Heart left ventricle (tissue), 16 donors: ENCODE results near the gene NDUFAF7. TPM values are rescaled to one million over a fixed set of nuclear protein-coding genes. Genes with fewer than 3 reads are reported as not detected.
"Not testable (repeated sequence)": the region's sequence is repeated elsewhere in the genome, so short reads cannot be mapped to it uniquely, and the experiment has no call there.

Experiments used
- ATAC-seq, 4 donors: fragments of 200-7000 bp; cut with Tn5 transposase; one replicate each; pipeline ENCODE4 v1.9.1; 2020 to 2022; ENCODE audit warnings: moderate library complexity in 4 of 4, mild to moderate bottlenecking in 3 of 4, moderate number of reproducible peaks in 1 of 4
- DNase-seq, 5 donors: peaks; one replicate each; pipeline ENCODE4 v3.0.0-alpha.2; 2020
- H3K27ac ChIP-seq, 12 donors: fragments of 200-600 bp; sonication (generic) in 4 of 12; one replicate each; pipeline versions ENCODE4 v1.5.0 to v1.8.0; 2016 to 2022; ENCODE audit warnings: mild to moderate bottlenecking in 2 of 12
- H3K27me3 ChIP-seq, 9 donors: fragments of 200-600 bp; sonication (generic) in 2 of 9; one replicate each; pipeline versions ENCODE4 v1.5.1 to v1.8.0; 2016 to 2022; ENCODE audit warnings: mild to moderate bottlenecking in 3 of 9
- H3K36me3 ChIP-seq, 9 donors: fragments of 200-600 bp; sonication (generic) in 2 of 9; one replicate each; pipeline versions ENCODE4 v1.5.0 to v1.8.0; 2018 to 2022; ENCODE audit warnings: mild to moderate bottlenecking in 2 of 9
- H3K4me1 ChIP-seq, 12 donors: fragments of 200-600 bp; sonication (generic) in 4 of 12; one replicate each; pipeline versions ENCODE4 v1.5.0 to v1.8.0; 2016 to 2022; ENCODE audit warnings: mild to moderate bottlenecking in 3 of 12
- H3K4me3 ChIP-seq, 12 donors: fragments of 200-600 bp; sonication (generic) in 4 of 12; one replicate each; pipeline versions ENCODE4 v1.5.0 to v1.8.0; 2017 to 2022; ENCODE audit warnings: mild to moderate bottlenecking in 9 of 12, moderate library complexity in 4 of 12
- H3K9me3 ChIP-seq, 12 donors: fragments of 200-600 bp; sonication (generic) in 4 of 12; one replicate each; pipeline versions ENCODE4 v1.5.0 to v1.8.0; 2016 to 2022; ENCODE audit warnings: mild to moderate bottlenecking in 1 of 12
- POLR2A ChIP-seq, 2 donors: fragments of 450-650 bp; IDR thresholded peaks; one replicate each; pipeline ENCODE4 v1.6.1; 2017; ENCODE audit warnings: antibody characterized with exemption in 2 of 2, mild to moderate bottlenecking in 2 of 2, moderate library complexity in 2 of 2
- WGBS, 4 donors: extraction: QIAGEN DNeasy Blood & Tissue Kit in 2 of 4; methylation state at CpG; one replicate each; pipeline versions ENCODE4 v1.1.5 to v1.1.7; 2013 to 2018; 5-methylcytosine and 5-hydroxymethylcytosine counted together
- intact Hi-C, 10 donors: fragments of 100-400 bp; cut with DNase I; formaldehyde crosslinking; loops; one replicate each; pipeline versions ENCODE4 v1.11.1 to v1.14.2; 2022
- polyA plus RNA-seq, 2 donors: library from polyadenylated mRNA; stranded (reverse); fragments of 200-250 nt; gene quantifications; one replicate each; pipeline ENCODE4 v1.2.3, GENCODE V29; 2013
- total RNA-seq, 9 donors: library from RNA; depleted of rRNA in 2 of 9; stranded (reverse); fragments of >200 nt in 2 of 9; fragmentation: NEBNext Ultra II Directional in 3 of 9; extraction: Animal tissue kit (Norgen Biotek cat#: 25700) in 3 of 9; gene quantifications; one replicate each; pipeline versions ENCODE4 v1.1.0 to v1.2.4, GENCODE V29; 2016 to 2023
- TF ChIP-seq, protein P1 (sequence below), 12 donors: fragments of 200-600 bp; sonication (generic) in 4 of 12; IDR thresholded peaks; one replicate each; pipeline versions ENCODE4 v1.5.0 to v1.8.0; 2018 to 2022; ENCODE audit warnings: antibody characterized with exemption in 12 of 12, mild to moderate bottlenecking in 5 of 12
- donor health status: ischemic (EF 13 %, LVEDD 7.1; RV severe dilation, severe dysfunction).
- donor health status: healthy with polysubstance abuse.
- donor health status: DM: no; HTN: yes; CAD: no.
- donor health status: DM: no; HTN: no; CAD: no.
- donor health status: ischemic (EF 25% LVEDD 6.9; RV normal size, moderate dysfunction).
- donor health status: ischemic (EF 25% LVEDD 5.7; RV mildly dilated, moderate dysfunction).
- donor health status: healthy.
- donor health status: DM: yes; HTN: yes; CAD: no.
- donor health status: ischemic (EF 35%, LVEDD 5.7; RV mildly dilated, moderate dysfunction).
- donor health status: nonischemic (EF 11% LVEDD 7.7; RV severe dilation, severe dysfunction).
- donor health status: DM: yes; HTN: yes; CAD: no.
- donor health status: PGD.
- donor health status: ischemic (EF 29% LVEDD 5.4; RV normal size, mild dysfunction).
- donor health status: nonischemic (EF 23%, LVEDD 6.1; RV moderate dilation, normal function).

NDUFAF7 gene
- total and polyA plus RNA-seq, 11 donors, result 15.8 to 33.0 (median 22.1) TPM

DNA sequence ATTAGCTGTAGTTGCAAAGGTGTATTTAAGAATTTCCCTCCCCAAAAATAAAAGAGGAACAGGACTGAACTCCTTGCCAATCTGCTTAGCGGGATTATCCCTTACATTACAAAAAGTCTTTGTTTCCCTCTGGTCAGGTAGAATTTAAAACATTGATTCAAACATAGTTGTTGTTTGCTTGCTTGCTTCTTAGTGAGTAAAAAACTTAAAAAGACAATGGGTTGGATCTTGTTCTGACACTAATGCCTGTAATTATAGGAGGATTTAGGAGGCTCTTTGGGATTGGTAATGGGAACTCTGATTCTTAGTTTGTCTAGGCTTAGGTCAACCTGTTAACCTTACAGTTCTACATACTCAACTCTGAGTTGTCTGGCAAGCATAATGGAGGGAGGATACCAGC lies 38.9 kb upstream of the NDUFAF7 start:
- intact Hi-C loops, result no loop called here
- H3K36me3 ChIP-seq, result no peaks in the 10 kb centered on the region
- no peak for TF ChIP-seq POLR2A (IDR thresholded peaks at IDR 0.05)
- TF ChIP-seq, protein P1, sequence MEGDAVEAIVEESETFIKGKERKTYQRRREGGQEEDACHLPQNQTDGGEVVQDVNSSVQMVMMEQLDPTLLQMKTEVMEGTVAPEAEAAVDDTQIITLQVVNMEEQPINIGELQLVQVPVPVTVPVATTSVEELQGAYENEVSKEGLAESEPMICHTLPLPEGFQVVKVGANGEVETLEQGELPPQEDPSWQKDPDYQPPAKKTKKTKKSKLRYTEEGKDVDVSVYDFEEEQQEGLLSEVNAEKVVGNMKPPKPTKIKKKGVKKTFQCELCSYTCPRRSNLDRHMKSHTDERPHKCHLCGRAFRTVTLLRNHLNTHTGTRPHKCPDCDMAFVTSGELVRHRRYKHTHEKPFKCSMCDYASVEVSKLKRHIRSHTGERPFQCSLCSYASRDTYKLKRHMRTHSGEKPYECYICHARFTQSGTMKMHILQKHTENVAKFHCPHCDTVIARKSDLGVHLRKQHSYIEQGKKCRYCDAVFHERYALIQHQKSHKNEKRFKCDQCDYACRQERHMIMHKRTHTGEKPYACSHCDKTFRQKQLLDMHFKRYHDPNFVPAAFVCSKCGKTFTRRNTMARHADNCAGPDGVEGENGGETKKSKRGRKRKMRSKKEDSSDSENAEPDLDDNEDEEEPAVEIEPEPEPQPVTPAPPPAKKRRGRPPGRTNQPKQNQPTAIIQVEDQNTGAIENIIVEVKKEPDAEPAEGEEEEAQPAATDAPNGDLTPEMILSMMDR (IDR thresholded peaks at IDR 0.05), result no peak
- no peak overlapping the region for H3K4me3 ChIP-seq
- H3K27me3 ChIP-seq, result no peaks in the 10 kb centered on the region
- peaks cover 0 to 13% (median 7%) of the 10 kb centered on the region in 12 donors for H3K4me1 ChIP-seq
- DNase-seq, result no peak
- WGBS, 4 donors, result 90 to 96% (median 93%) methylated on average over 1 of the region's 1 CpG
- ATAC-seq, result no peak
- H3K9me3 ChIP-seq, result no peaks in the 10 kb centered on the region
- H3K27ac ChIP-seq, result no peak overlapping the region

DNA sequence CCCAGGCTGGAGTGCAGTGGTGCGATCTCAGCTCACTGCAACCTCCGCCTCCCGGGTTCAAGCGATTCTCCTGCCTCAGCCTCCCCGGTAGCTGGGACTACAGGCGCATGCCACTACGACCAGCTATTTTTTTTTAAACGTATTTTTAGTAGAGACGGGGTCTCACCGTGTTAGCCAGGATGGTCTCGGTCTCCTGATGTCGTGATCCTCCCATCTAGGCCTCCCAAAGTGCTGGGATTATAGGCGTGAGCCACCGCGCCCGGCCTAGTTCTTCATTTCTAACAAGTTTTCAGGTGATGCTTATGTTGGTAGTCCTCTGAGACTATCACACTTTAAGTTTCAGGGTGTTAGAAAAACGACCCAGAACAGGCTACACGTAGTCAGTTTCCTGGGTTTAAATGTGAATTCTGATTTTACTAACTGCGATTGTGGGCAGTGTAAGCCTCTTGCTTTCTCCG lies 35.6 kb upstream of the NDUFAF7 start:
- Histone ChIP-seq H3K4me1 (peaks cover 0 to 27% (median 12%) of the 10 kb centered on the region in 12 donors), H3K27ac (peak overlapping the region; percentile 37 to 93 (median 88)), H3K4me3 (peak overlapping the region; percentile 57 to 97 (median 88)), H3K36me3 (peaks cover 0 to 15% (median 6%) of the 10 kb centered on the region in 9 donors)
- DNase-seq, H3K27me3 ChIP-seq, H3K9me3 ChIP-seq: not testable (repeated sequence)
- WGBS, 4 donors, result 82 to 89% (median 85%) methylated on average over 20 of the region's 20 CpGs
- peak in 1 of 4 donors; percentile 18 for ATAC-seq
- intact Hi-C loops, result loop anchor here in 1 of 10 donors (5.0 kb wide), 1 partner anchor 36 kb away; the partner anchor contains the start of genes CEBPZ and NDUFAF7

DNA sequence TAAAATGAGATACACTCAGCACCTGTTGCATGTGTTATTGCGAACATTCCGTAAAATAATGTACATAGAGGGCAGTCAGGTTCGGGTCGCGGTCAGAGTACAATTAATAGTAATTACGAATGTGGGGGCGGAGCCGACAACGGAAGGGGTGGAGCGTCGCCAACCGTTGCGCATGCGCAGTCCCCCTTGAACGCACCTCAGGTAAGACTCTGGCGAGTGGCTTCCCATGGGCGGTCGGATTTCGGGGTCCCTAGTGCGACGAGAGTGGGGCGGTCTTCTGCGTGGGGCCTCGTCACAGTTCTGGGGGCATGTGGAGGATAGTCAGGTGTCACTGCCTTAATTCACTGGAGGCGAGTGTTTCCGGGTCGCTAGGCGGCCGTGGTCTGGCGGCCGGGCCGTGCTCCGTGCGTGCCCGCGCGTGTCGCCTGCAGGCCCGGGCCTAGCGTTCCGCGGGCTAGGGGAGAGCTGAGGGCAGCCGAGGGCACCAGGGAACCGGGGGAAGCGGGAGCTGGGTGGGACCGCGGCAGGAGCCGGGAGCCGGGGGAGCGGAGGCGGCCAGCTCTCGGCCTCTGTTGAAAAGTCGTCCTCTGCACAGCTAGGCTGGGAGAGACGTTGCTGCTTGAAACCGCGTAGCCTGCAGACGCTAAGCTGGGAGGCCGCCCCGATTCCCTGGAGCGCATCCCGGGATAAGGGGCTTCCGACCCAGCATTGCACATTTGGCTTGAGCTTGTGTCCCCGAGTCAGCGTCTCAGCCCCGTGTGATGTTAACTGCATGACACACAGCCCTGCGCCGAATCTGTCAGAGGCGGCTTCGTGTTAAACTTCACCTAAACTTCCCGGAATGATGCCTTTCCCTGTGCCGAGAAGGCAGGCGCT lies 34.9 kb upstream of the NDUFAF7 start, which contains the start of gene CEBPZOS:
Gene CEBPZOS (plus strand): TSS at position 177 of the 876 bp plus-strand sequence. CDS start 3,209 bp downstream, outside the sequence.
- 0 to 2% (median 0%) methylated on average over 29 to 72 of the region's 72 CpGs for WGBS, 4 donors
- TF ChIP-seq, protein P1 (IDR thresholded peaks at IDR 0.05), result peak in 1 of 12 donors; percentile 7
- peak; percentile 35 to 75 for TF ChIP-seq POLR2A (IDR thresholded peaks at IDR 0.05)
- Histone ChIP-seq H3K27me3 (no peaks in the 10 kb centered on the region), H3K9me3 (no peaks in the 10 kb centered on the region), H3K4me1 (peaks cover 0 to 27% (median 12%) of the 10 kb centered on the region in 12 donors), H3K27ac (peak within 1 kb of the TSS; percentile 37 to 93 (median 88)), H3K4me3 (peak within 1 kb of the TSS; percentile 57 to 97 (median 88)), H3K36me3 (peaks cover 0 to 22% (median 13%) of the 10 kb centered on the region in 9 donors)
- DNase-seq (peak; percentile 83 to 92 (median 83)), ATAC-seq (peak; percentile 75 to 96 (median 94))
- intact Hi-C loops, result loop anchor here in 1 of 10 donors (5.0 kb wide), 1 partner anchor 36 kb away; the partner anchor contains the start of genes CEBPZ and NDUFAF7

DNA sequence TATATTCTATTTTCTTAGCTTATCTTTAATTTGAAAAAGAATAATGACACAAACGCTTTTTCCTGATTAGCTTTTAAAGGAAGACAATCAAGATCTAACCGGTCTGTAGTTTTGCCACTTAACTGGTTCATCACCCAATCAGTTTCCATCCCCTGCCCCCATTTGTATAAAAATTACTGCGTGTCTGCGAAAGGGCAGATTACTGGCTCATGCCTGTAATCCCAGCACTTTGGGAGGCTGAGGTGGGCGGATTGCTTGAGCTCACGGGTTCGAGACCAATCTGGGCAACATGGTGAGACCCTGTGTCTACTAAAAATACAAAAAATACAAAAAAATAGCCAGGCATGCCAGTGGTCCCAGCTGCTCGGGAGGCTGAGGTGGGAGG lies 32.8 kb upstream of the NDUFAF7 start:
- DNase-seq (no peak), ATAC-seq (no peak)
- Histone ChIP-seq H3K27ac (no peak overlapping the region), H3K4me1 (peaks cover 0 to 27% (median 12%) of the 10 kb centered on the region in 12 donors), H3K4me3 (no peak overlapping the region), H3K36me3 (peaks cover 0 to 42% (median 34%) of the 10 kb centered on the region in 9 donors), H3K27me3 (no peaks in the 10 kb centered on the region), H3K9me3 (peaks cover 0 to 6% (median 0%) of the 10 kb centered on the region in 12 donors)
- 91 to 94% (median 93%) methylated on average over 8 of the region's 8 CpGs for WGBS, 4 donors
- TF ChIP-seq, protein P1 (IDR thresholded peaks at IDR 0.05), result no peak
- TF ChIP-seq POLR2A (IDR thresholded peaks at IDR 0.05), result no peak
- intact Hi-C loops, result loop anchor here in 1 of 10 donors (5.0 kb wide), 1 partner anchor 34 kb away; the partner anchor contains the start of genes CEBPZ and NDUFAF7
